Keratinocyte (primary cell): ENCODE results near the gene SMG7.

Experiments
- CTCF ChIP-seq, 3 experiments: IDR thresholded peaks in 1 of 3; conservative IDR thresholded peaks in 1 of 3; optimal IDR thresholded peaks in 1 of 3; 2 replicates in 2 of 3; 3 replicates in 1 of 3; pipeline versions ENCODE3 to v1.5.1; 2011; ENCODE audit warnings: low read length in 3 of 3, mild to moderate bottlenecking in 3 of 3, moderate library complexity in 2 of 3, control low read depth in 1 of 3, inconsistent platforms in 1 of 3; ENCODE audit not compliant: insufficient read depth in 2 of 3; ENCODE audit errors: extremely low read depth in 1 of 3
- EZH2 ChIP-seq: IDR thresholded peaks from one replicate; pipeline ENCODE4 v1.6.1; 2012; ENCODE audit warnings: inconsistent platforms, mild to moderate bottlenecking, low read length, moderate library complexity

DNA sequence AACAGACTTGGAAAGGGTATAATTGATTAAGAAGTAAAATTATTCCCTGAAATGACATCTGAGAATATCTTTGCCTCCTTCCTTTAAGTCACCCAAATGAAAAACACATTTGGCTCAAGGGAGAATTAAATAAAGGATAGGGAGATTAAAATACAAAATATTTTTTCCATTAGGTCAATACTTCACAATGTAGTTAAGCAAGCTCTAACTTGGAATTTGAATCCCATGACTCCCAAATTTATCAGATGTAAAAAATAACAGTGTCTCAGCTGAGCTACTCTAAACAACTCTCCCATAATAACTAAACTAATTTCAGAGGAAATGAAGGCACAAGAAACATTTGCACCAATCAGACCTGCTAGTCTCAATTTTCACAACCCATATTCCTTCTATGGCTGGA lies 47.6 kb upstream of the SMG7 start:
- TF ChIP-seq CTCF (optimal IDR thresholded peaks at IDR 0.05 in 1 of 3, IDR thresholded peaks at IDR 0.05 in 1 of 3, conservative IDR thresholded peaks at IDR 0.05 in 1 of 3; ENCODE audit: extremely low read depth in 1 of 3, insufficient read depth in 2 of 3, low read length in 3 of 3), result no peak
- no peak for TF ChIP-seq EZH2
